HepG2 (cell line): ENCODE measurements around the gene ODAD4. TPM values are rescaled to one million over a fixed set of nuclear protein-coding genes. Genes with fewer than 3 reads are reported as not detected.

Experiments used
- KMT2A ChIP-seq: sonication (generic); formaldehyde crosslinking; IDR thresholded peaks from 2 replicates; pipeline ENCODE4 v1.4.0; 2020; ENCODE audit warnings: missing genetic modification reagents
- MEF2D ChIP-seq: sonication (generic); formaldehyde crosslinking; IDR thresholded peaks from 2 replicates; pipeline ENCODE4 v1.5.1; 2020; ENCODE audit warnings: mild to moderate bottlenecking, missing genetic modification reagents
- MXD4 ChIP-seq: IDR thresholded peaks from 2 replicates; pipeline ENCODE4 v1.6.1; 2016; ENCODE audit warnings: mild to moderate bottlenecking, missing biosample characterization, missing genetic modification reagents
- ZFP36 ChIP-seq: fragments of 150-350 bp; IDR thresholded peaks from 2 replicates; pipeline ENCODE4 v1.6.1; 2018; ENCODE audit warnings: borderline replicate concordance, low read length, low read depth; ENCODE audit not compliant: partially characterized antibody
- ZFX ChIP-seq: sonication (generic); formaldehyde crosslinking; IDR thresholded peaks from 2 replicates; pipeline ENCODE4 v1.4.0; 2020; ENCODE audit warnings: mild to moderate bottlenecking, low read depth, missing genetic modification reagents, moderate library complexity
- ZFY ChIP-seq: sonication (generic); formaldehyde crosslinking; IDR thresholded peaks from 2 replicates; pipeline ENCODE4 v1.4.0; 2020; ENCODE audit warnings: missing genetic modification reagents
- ZNF24 ChIP-seq: fragments of 450-650 bp; IDR thresholded peaks from 2 replicates; pipeline ENCODE4 v1.6.1; 2017; ENCODE audit warnings: antibody characterized with exemption, mild to moderate bottlenecking
- ZNF256 ChIP-seq: sonication (generic); formaldehyde crosslinking; conservative IDR thresholded peaks from 2 replicates; pipeline ENCODE4 v1.4.0; 2020; ENCODE audit warnings: missing genetic modification reagents
- ZNF460 ChIP-seq: sonication (generic); formaldehyde crosslinking; IDR thresholded peaks from 2 replicates; pipeline ENCODE4 v1.5.1; 2020; ENCODE audit warnings: missing genetic modification reagents, mild to moderate bottlenecking, borderline replicate concordance
- ZNF530 ChIP-seq: sonication (generic); formaldehyde crosslinking; IDR thresholded peaks from 2 replicates; pipeline ENCODE4 v1.5.0; 2020; ENCODE audit warnings: low read depth, mild to moderate bottlenecking, missing genetic modification reagents
- ZNF619 ChIP-seq: sonication (generic); formaldehyde crosslinking; IDR thresholded peaks from 2 replicates; pipeline ENCODE4 v1.4.0; 2020; ENCODE audit warnings: mild to moderate bottlenecking, missing genetic modification reagents
- ZNF652 ChIP-seq: IDR thresholded peaks from 2 replicates; pipeline ENCODE4 v1.6.1; 2016; ENCODE audit warnings: low read depth, borderline replicate concordance
- ZNF790 ChIP-seq: sonication (generic); formaldehyde crosslinking; IDR thresholded peaks from 2 replicates; pipeline ENCODE4 v1.8.0; 2022; ENCODE audit warnings: missing genetic modification reagents, mild to moderate bottlenecking, borderline replicate concordance
- polyA plus RNA-seq, 8 experiments: library from polyadenylated mRNA; depleted of rRNA in 3 of 8; stranded (reverse) in 7 of 8; unstranded in 1 of 8; fragments of >200 nt; fragmentation: Illumina TruSeq in 4 of 8; extraction: Trizol in 4 of 8; gene quantifications; 2 replicates each; pipeline versions ENCODE4 v1.2.1 to v1.2.3, GENCODE V29; 2011 to 2016; ENCODE audit warnings: low read depth in 4 of 8, missing spikeins in 1 of 8, mixed read lengths in 1 of 8; ENCODE audit not compliant: insufficient read depth in 1 of 8
- total RNA-seq, 5 experiments: library from RNA; depleted of rRNA; stranded (reverse); fragments of >200 nt; fragmentation: Illumina TruSeq; extraction: Trizol; gene quantifications; 2 replicates each; pipeline ENCODE4 v1.2.3, GENCODE V29; 2016; ENCODE audit warnings: low read depth in 1 of 5
- TF ChIP-seq, protein P1 (sequence below): sonication (generic); formaldehyde crosslinking; IDR thresholded peaks from 2 replicates; pipeline ENCODE4 v1.4.0; 2020; ENCODE audit warnings: mild to moderate bottlenecking, missing genetic modification reagents, borderline replicate concordance
- TF ChIP-seq, protein P2 (sequence below): sonication (generic); formaldehyde crosslinking; IDR thresholded peaks from 2 replicates; pipeline ENCODE4 v1.4.0; 2020; ENCODE audit warnings: missing genetic modification reagents; ENCODE audit errors: not compliant biosample characterization
- TF ChIP-seq, protein P3 (sequence below): sonication (generic); formaldehyde crosslinking; IDR thresholded peaks from 2 replicates; pipeline ENCODE4 v1.8.0; 2022; ENCODE audit warnings: mild to moderate bottlenecking, missing genetic modification reagents; ENCODE audit not compliant: insufficient replicate concordance
- TF ChIP-seq, protein P4 (sequence below): sonication (generic); formaldehyde crosslinking; IDR thresholded peaks from 2 replicates; pipeline ENCODE4 v1.8.1; 2023; ENCODE audit warnings: mild to moderate bottlenecking, inconsistent platforms, moderate library complexity, missing genetic modification reagents, borderline replicate concordance

Gene ODAD4
- total and polyA plus RNA-seq, 2 of the 13 experiments (the other 11 are each of a cell fraction or from before 2014, with no cell fraction given): 0.48 to 0.53 TPM

DNA sequence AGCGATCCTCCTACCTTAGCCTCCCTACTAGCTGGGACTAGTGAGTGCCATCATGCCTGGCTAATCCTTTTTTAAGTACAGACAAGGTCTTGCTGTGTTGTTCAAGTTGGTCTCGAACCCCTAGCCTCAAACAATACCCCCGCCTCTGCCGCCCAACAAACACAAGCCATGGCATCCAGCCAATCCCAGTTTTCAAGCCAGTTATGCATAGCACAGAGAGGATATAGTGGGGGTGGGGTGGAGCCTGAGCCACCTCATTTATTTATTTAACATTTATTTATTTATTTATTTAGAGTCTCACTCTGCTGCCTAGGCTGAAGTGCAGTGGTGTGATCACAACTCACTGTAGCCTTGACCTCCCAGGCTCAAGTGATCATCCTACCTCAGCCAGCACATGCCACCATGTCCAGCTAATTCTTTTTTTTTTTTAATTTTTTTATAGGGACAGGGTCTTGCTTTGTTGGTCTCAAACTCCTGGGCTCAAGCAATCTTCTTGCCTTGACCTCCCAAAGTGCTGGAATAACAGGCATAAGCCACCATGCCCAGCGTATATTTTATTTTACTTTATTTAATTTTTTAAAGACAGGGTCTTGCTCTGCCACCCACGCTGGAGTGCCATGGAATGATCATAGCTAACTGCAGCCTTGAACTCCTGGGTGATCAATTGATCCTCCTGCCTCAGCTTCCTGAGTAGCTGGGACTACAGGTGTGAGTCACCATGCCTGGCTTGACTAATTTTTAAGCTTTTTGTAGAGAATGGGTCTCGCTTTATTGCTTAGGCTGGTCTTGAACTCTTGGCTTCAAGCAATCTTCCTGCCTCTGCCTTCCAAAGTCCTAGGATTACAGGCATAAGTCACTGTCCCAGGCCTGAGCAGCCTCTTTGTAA lies 39.0 kb upstream of the ODAD4 start (continued):
- TF ChIP-seq, protein P1, sequence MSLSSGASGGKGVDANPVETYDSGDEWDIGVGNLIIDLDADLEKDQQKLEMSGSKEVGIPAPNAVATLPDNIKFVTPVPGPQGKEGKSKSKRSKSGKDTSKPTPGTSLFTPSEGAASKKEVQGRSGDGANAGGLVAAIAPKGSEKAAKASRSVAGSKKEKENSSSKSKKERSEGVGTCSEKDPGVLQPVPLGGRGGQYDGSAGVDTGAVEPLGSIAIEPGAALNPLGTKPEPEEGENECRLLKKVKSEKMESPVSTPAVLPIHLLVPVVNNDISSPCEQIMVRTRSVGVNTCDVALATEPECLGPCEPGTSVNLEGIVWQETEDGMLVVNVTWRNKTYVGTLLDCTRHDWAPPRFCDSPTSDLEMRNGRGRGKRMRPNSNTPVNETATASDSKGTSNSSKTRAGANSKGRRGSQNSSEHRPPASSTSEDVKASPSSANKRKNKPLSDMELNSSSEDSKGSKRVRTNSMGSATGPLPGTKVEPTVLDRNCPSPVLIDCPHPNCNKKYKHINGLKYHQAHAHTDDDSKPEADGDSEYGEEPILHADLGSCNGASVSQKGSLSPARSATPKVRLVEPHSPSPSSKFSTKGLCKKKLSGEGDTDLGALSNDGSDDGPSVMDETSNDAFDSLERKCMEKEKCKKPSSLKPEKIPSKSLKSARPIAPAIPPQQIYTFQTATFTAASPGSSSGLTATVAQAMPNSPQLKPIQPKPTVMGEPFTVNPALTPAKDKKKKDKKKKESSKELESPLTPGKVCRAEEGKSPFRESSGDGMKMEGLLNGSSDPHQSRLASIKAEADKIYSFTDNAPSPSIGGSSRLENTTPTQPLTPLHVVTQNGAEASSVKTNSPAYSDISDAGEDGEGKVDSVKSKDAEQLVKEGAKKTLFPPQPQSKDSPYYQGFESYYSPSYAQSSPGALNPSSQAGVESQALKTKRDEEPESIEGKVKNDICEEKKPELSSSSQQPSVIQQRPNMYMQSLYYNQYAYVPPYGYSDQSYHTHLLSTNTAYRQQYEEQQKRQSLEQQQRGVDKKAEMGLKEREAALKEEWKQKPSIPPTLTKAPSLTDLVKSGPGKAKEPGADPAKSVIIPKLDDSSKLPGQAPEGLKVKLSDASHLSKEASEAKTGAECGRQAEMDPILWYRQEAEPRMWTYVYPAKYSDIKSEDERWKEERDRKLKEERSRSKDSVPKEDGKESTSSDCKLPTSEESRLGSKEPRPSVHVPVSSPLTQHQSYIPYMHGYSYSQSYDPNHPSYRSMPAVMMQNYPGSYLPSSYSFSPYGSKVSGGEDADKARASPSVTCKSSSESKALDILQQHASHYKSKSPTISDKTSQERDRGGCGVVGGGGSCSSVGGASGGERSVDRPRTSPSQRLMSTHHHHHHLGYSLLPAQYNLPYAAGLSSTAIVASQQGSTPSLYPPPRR (CRISPR knock-in tag): no peak
- TF ChIP-seq ZNF256 (CRISPR knock-in tag) (no peak), ZNF652 (CRISPR knock-in tag) (no peak), ZFY (CRISPR knock-in tag) (0 out of 2 replicates have a peak, but pooled peaks have one; percentile 15), ZNF790 (CRISPR knock-in tag) (no peak), ZNF619 (CRISPR knock-in tag) (no peak), ZFP36 (no peak), MXD4 (no peak), ZNF24 (no peak), ZNF460 (peak; percentile 46; the same call in 1 of the 2 replicates), MEF2D (no peak), ZNF530 (no peak), ZFX (CRISPR knock-in tag) (no peak), KMT2A (CRISPR knock-in tag) (no peak)
- TF ChIP-seq, protein P2, sequence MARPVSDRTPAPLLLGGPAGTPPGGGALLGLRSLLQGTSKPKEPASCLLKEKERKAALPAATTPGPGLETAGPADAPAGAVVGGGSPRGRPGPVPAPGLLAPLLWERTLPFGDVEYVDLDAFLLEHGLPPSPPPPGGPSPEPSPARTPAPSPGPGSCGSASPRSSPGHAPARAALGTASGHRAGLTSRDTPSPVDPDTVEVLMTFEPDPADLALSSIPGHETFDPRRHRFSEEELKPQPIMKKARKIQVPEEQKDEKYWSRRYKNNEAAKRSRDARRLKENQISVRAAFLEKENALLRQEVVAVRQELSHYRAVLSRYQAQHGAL (CRISPR knock-in tag): no peak
- TF ChIP-seq, protein P3, sequence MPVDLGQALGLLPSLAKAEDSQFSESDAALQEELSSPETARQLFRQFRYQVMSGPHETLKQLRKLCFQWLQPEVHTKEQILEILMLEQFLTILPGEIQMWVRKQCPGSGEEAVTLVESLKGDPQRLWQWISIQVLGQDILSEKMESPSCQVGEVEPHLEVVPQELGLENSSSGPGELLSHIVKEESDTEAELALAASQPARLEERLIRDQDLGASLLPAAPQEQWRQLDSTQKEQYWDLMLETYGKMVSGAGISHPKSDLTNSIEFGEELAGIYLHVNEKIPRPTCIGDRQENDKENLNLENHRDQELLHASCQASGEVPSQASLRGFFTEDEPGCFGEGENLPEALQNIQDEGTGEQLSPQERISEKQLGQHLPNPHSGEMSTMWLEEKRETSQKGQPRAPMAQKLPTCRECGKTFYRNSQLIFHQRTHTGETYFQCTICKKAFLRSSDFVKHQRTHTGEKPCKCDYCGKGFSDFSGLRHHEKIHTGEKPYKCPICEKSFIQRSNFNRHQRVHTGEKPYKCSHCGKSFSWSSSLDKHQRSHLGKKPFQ (CRISPR knock-in tag): peak; percentile 93
- TF ChIP-seq, protein P4, sequence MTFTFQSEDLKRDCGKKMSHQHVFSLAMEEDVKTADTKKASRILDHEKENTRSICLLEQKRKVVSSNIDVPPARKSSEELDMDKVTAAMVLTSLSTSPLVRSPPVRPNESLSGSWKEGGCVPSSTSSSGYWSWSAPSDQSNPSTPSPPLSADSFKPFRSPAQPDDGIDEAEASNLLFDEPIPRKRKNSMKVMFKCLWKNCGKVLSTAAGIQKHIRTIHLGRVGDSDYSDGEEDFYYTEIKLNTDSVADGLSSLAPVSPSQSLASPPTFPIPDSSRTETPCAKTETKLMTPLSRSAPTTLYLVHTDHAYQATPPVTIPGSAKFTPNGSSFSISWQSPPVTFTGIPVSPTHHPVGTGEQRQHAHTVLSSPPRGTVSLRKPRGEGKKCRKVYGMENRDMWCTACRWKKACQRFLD (CRISPR knock-in tag): no peak
